Upper lobe of right lung (tissue), 1 donor: ENCODE measurements around the gene CAMSAP3. TPM values are rescaled to one million over a fixed set of nuclear protein-coding genes. Genes with fewer than 3 reads are reported as not detected.

Source experiments
- ATAC-seq: fragments of 200-7000 bp; cut with Tn5 transposase; one replicate; pipeline ENCODE4 v1.9.1; 2020; ENCODE audit warnings: mild to moderate bottlenecking, moderate library complexity
- DNase-seq: peaks from one replicate; pipeline ENCODE4 v3.0.0-alpha.2; 2020
- H3K27ac ChIP-seq: fragments of 200-600 bp; one replicate; pipeline ENCODE4 v1.8.0; 2022
- H3K27me3 ChIP-seq: fragments of 200-600 bp; one replicate; pipeline ENCODE4 v1.8.0; 2022; ENCODE audit warnings: mild to moderate bottlenecking
- H3K36me3 ChIP-seq: fragments of 200-600 bp; one replicate; pipeline ENCODE4 v1.8.0; 2022
- H3K4me1 ChIP-seq: fragments of 200-600 bp; one replicate; pipeline ENCODE4 v1.8.0; 2022
- H3K4me3 ChIP-seq: fragments of 200-600 bp; one replicate; pipeline ENCODE4 v1.8.0; 2022; ENCODE audit warnings: mild to moderate bottlenecking
- H3K9me3 ChIP-seq: fragments of 200-600 bp; one replicate; pipeline ENCODE4 v1.8.0; 2022
- CTCF ChIP-seq: fragments of 200-600 bp; IDR thresholded peaks from one replicate; pipeline ENCODE4 v1.8.0; 2022; ENCODE audit warnings: antibody characterized with exemption
- intact Hi-C: fragments of 100-400 bp; cut with DNase I; formaldehyde crosslinking; loops from one replicate; pipeline ENCODE4 v1.11.0; 2022
- total RNA-seq: library from RNA; stranded (reverse); fragmentation: NEBNext Ultra II Directional; extraction: Animal tissue kit (Norgen Biotek cat#: 25700); gene quantifications from one replicate; pipeline ENCODE4 v1.2.1, GENCODE V29; 2021
- donor health status: DM: no; HTN: yes; CAD: no; lungs with severe emphysema.

The CAMSAP3 gene
- total RNA-seq, 1 donor from 2014 or later, result 29.1 TPM

DNA sequence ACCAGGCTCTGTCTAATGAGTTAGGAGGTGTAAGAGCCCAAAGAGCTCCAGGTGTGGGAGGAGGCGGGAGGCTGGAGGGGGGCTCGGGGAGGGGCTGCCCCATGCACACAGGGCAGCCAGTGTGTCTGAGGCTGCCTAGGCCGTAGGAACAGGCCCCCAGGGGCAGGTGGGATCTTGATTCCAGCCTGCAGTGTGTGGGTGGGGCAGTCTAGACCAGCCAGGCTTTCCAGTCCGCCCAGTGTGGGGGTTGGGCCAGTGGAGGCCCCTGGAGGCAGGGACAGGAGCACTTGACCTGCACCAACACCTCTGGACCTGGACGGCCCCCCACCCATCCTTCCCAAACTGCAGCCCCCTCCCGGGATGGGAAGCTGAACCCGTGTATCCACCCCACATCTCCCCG lies 5.4 kb upstream of the CAMSAP3 start:
- Histone ChIP-seq H3K9me3 (no peaks in the 10 kb centered on the region), H3K27ac (no peak overlapping the region), H3K36me3 (no peaks in the 10 kb centered on the region), H3K4me1 (no peaks in the 10 kb centered on the region), H3K4me3 (no peak overlapping the region), H3K27me3 (peaks cover 17% of the 10 kb centered on the region)
- TF ChIP-seq CTCF, result no peak
- intact Hi-C loops, result no loop called here
- ATAC-seq (peak; percentile 64), DNase-seq (no peak)

GRCh38 chr19:7596211-7596937 lies 711 bp downstream of the CAMSAP3 start:
- Histone ChIP-seq H3K36me3 (no peaks in the 10 kb centered on the region), H3K9me3 (no peaks in the 10 kb centered on the region), H3K4me3 (peak overlapping the region; percentile 53), H3K4me1 (no peaks in the 10 kb centered on the region), H3K27me3 (peaks cover 33% of the 10 kb centered on the region), H3K27ac (no peak overlapping the region)
- DNase-seq (no peak), ATAC-seq (no peak)
- intact Hi-C loops, result no loop called here
- no peak for TF ChIP-seq CTCF

DNA sequence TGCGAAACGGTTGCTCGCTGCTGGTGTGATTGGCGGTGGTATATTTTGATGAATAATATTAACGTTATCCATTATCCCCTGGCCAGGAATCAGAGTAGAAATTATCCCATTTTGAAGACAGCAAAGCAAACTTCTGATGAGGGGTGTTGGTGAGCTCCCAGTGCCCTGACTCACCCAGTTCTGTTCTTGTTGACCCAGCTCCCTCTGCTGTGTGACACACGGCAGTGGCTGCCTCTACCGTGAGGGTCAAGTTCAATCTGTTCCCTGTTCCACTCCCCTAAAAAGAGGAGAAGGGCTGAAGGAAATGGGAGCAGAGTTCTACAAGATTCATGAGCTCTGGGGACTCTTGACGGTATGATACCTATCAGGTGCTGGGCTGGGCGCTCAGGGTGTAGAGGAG lies 2.0 kb downstream of the CAMSAP3 start:
- no peak for TF ChIP-seq CTCF
- Histone ChIP-seq H3K36me3 (no peaks in the 10 kb centered on the region), H3K4me1 (no peaks in the 10 kb centered on the region), H3K27me3 (peaks cover 33% of the 10 kb centered on the region), H3K9me3 (no peaks in the 10 kb centered on the region), H3K27ac (no peak overlapping the region), H3K4me3 (peak overlapping the region; percentile 53)
- intact Hi-C loops, result no loop called here
- DNase-seq (no peak), ATAC-seq (no peak)

GRCh38 chr19:7598180-7598579 lies 2.5 kb downstream of the CAMSAP3 start:
- no peaks in the 10 kb centered on the region for H3K4me1 ChIP-seq
- no peaks in the 10 kb centered on the region for H3K9me3 ChIP-seq
- peaks cover 33% of the 10 kb centered on the region for H3K27me3 ChIP-seq
- no peak overlapping the region for H3K27ac ChIP-seq
- H3K36me3 ChIP-seq, result no peaks in the 10 kb centered on the region
- no peak for TF ChIP-seq CTCF
- ATAC-seq (no peak), DNase-seq (no peak)
- H3K4me3 ChIP-seq, result no peak overlapping the region
- intact Hi-C loops, result no loop called here

DNA sequence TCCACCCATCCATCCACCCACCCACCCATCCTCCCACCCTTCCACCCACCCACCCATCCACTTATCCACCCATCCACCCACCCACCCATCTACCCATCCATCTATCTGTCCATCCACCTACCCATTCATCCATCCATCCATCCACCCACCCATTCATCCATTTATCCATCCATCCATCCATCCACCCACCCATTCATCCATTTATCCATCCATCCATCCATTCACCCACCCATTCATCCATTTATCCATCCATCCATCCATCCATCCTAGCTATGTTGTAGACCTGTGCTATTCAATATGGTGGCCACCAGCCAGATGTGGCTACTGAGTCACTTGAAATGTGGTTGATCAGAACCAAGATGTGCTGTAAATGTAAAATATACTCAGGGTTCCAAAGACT lies 5.1 kb downstream of the CAMSAP3 start:
- H3K36me3 ChIP-seq, result no peaks in the 10 kb centered on the region
- no peaks in the 10 kb centered on the region for H3K4me1 ChIP-seq
- ATAC-seq (no peak), DNase-seq (no peak)
- no peak for TF ChIP-seq CTCF
- H3K9me3 ChIP-seq, result no peaks in the 10 kb centered on the region
- H3K27me3 ChIP-seq, result peaks cover 13% of the 10 kb centered on the region
- intact Hi-C loops, result no loop called here
- no peak overlapping the region for H3K4me3 ChIP-seq
- H3K27ac ChIP-seq, result no peak overlapping the region
